ENCODE measurements around the gene FAU. TPM values are rescaled to one million over a fixed set of nuclear protein-coding genes. Genes with fewer than 3 reads are reported as not detected.
A peak's percentile ranks its signal among the peaks of the same experiment; 100 is the strongest.

Gene FAU
- total RNA-seq, 1 experiment from 2014 or later = 1,001 TPM

GRCh38 chr11:65083834-65084597 is 37.9 kb downstream of the FAU start, which contains the start of the genes CDCA5 and ZFPL1:
Gene CDCA5, minus strand, starts transcription at chr11:65084040. Its CDS starts 62 bp downstream, at chr11:65083978.
Gene ZFPL1, plus strand, starts transcription at chr11:65084222. Its CDS starts 477 bp downstream, at chr11:65084699.
- BruUV-seq (replicated peaks) = no TSS peak
- Histone ChIP-seq H3K9me3 (ENCODE audit: control insufficient read depth, insufficient read depth, low read depth, low read length) (no peaks in the 10 kb centered on the region), H3K27ac (ENCODE audit: low read length) (peak within 1 kb of the TSS; percentile 96), H3K4me3 (ENCODE audit: low read depth in 2 of 2, low read length in 2 of 2) (peak within 1 kb of the TSS; percentile 81 to 99), H3K36me3 (ENCODE audit: control insufficient read depth, insufficient read depth, low read length) (peaks cover 8% of the 10 kb centered on the region), H3K4me1 (ENCODE audit: control insufficient read depth, insufficient read depth, low read length) (peaks cover 20% of the 10 kb centered on the region), H3K27me3 (ENCODE audit: control insufficient read depth, insufficient read depth, low read length) (no peaks in the 10 kb centered on the region)
- in situ Hi-C loops (cut with HindIII; ENCODE audit: low pct_unique_long_range_greater_than_20kb, low sequenced_read_pairs) (no loop called here), intact Hi-C loops (cut with micrococcal nuclease; ENCODE audit: unreplicated experiment) (no loop called here)
- TF ChIP-seq TCF7L2 (IDR thresholded peaks at IDR 0.05; ENCODE audit: low read depth, low read length) = no peak
- TF ChIP-seq CTCF (IDR thresholded peaks at IDR 0.05) = no peak
- peak; percentile 99 for TF ChIP-seq SIN3A (IDR thresholded peaks at IDR 0.05; ENCODE audit: borderline replicate concordance, insufficient read depth, low read depth, low read length)
- TF ChIP-seq, protein P1, sequence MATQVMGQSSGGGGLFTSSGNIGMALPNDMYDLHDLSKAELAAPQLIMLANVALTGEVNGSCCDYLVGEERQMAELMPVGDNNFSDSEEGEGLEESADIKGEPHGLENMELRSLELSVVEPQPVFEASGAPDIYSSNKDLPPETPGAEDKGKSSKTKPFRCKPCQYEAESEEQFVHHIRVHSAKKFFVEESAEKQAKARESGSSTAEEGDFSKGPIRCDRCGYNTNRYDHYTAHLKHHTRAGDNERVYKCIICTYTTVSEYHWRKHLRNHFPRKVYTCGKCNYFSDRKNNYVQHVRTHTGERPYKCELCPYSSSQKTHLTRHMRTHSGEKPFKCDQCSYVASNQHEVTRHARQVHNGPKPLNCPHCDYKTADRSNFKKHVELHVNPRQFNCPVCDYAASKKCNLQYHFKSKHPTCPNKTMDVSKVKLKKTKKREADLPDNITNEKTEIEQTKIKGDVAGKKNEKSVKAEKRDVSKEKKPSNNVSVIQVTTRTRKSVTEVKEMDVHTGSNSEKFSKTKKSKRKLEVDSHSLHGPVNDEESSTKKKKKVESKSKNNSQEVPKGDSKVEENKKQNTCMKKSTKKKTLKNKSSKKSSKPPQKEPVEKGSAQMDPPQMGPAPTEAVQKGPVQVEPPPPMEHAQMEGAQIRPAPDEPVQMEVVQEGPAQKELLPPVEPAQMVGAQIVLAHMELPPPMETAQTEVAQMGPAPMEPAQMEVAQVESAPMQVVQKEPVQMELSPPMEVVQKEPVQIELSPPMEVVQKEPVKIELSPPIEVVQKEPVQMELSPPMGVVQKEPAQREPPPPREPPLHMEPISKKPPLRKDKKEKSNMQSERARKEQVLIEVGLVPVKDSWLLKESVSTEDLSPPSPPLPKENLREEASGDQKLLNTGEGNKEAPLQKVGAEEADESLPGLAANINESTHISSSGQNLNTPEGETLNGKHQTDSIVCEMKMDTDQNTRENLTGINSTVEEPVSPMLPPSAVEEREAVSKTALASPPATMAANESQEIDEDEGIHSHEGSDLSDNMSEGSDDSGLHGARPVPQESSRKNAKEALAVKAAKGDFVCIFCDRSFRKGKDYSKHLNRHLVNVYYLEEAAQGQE (IDR thresholded peaks at IDR 0.05; ENCODE audit: insufficient read depth in 1 of 2, low read depth in 2 of 2, low read length in 1 of 2) = peak in 1 of 2 experiments; percentile 60; a peak in 1 of 4 replicates
- TF ChIP-seq POLR2AphosphoS5 (IDR thresholded peaks at IDR 0.05; ENCODE audit: low read depth, low read length) = peak; percentile 92
- ChIA-PET POLR2A (no interaction called here), CTCF (no interaction called here)
- DNase-seq (ENCODE audit: low read depth, low spot score) = peak; percentile 73
- ATAC-seq = peak; percentile 98

DNA sequence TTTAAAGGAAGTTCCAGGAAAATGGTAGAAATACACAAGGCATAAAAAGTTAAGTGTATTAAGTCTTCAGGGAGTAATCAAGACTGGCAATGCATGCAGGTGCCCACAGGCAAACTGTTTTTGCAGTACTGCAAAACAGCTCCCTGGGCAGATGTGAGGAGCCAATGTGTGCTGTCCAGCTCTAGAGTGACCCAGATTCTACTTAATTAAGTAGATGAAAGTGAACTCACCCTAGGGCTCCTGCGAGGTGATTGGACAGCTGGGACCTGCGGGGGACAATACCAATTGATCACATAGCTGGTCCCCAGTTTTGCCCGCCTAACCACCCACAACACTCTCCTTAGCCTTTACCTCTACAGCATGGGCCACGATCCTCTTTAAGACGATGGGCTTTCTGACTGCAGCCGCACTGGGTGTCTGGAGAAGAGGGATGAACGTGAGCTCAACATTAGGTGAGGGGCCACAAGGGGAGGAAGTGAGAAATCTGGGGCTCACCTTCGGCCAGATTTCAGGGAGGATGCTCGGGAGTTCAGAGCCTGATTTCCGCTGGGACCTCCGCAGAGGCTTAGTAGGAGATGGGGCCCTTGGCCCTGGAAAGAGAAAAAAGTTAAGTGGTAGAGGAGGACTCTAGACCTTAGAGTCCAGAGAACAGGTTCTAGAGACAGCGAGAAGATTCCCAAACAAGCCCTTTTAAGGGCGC is 38.6 kb downstream of the FAU start:
- no peaks in the 10 kb centered on the region for H3K9me3 ChIP-seq (ENCODE audit: control insufficient read depth, insufficient read depth, low read depth, low read length)
- in situ Hi-C loops (cut with HindIII; ENCODE audit: low pct_unique_long_range_greater_than_20kb, low sequenced_read_pairs) = no loop called here
- CTCF ChIA-PET = no interaction called here
- peak overlapping the region; percentile 96 for H3K27ac ChIP-seq (ENCODE audit: low read length)
- peaks cover 8% of the 10 kb centered on the region for H3K36me3 ChIP-seq (ENCODE audit: control insufficient read depth, insufficient read depth, low read length)
- H3K4me3 ChIP-seq (ENCODE audit: low read depth in 2 of 2, low read length in 2 of 2) = peak overlapping the region; percentile 81 to 99
- TF ChIP-seq, protein P1 (IDR thresholded peaks at IDR 0.05; ENCODE audit: insufficient read depth in 1 of 2, low read depth in 2 of 2, low read length in 1 of 2) = 0 out of 4 replicates have a peak, but pooled peaks of 1 of the 2 experiments have one; percentile 27
- no peak for TF ChIP-seq TCF7L2 (IDR thresholded peaks at IDR 0.05; ENCODE audit: low read depth, low read length)
- POLR2A ChIA-PET = no interaction called here
- H3K4me1 ChIP-seq (ENCODE audit: control insufficient read depth, insufficient read depth, low read length) = peaks cover 27% of the 10 kb centered on the region
- intact Hi-C loops (cut with micrococcal nuclease; ENCODE audit: unreplicated experiment) = no loop called here
- ATAC-seq = peak; percentile 1; the same call in 1 of the 2 replicates
- H3K27me3 ChIP-seq (ENCODE audit: control insufficient read depth, insufficient read depth, low read length) = no peaks in the 10 kb centered on the region
- no TSS peak for BruUV-seq (replicated peaks)
- DNase-seq (ENCODE audit: low read depth, low spot score) = no peak

Measured in Panc1 (cell line).